Fibroblast of mammary gland (primary cell): ENCODE results near the gene CADPS2.

ENCODE experiments used
- DNase-seq: peaks from one replicate; pipeline ENCODE4 v3.0.0-alpha.2; 2010; ENCODE audit warnings: low read depth
- H3K4me3 ChIP-seq: 2 replicates; pipeline ENCODE4 v1.5.1; 2011; ENCODE audit warnings: low read depth, mild to moderate bottlenecking, low read length, moderate library complexity; ENCODE audit not compliant: control insufficient read depth
- TF ChIP-seq, protein P1 (sequence below): conservative IDR thresholded peaks from 2 replicates; pipeline ENCODE4 v1.5.1; 2011; ENCODE audit warnings: low read depth, low read length, inconsistent platforms; ENCODE audit not compliant: control insufficient read depth, insufficient read depth

Gene CADPS2

DNA sequence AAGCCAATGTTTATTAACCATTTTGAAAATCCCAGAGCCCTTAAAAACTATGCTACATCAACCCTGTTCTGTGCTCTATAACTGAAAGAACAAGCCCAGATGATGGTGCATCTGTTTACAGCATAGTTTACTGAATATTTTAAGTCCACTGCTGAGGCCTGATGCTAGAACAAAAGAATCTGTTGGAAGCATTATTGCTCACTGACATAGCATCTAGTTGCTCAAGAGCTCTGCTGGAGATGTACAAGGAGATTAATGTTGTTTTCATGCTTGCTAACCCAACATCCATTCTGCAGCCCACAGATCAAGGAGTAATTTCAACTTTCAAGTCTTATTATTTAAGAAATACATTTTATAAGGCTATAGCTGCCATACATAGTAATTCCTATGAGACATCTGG is 400.4 kb downstream of the CADPS2 start:
- TF ChIP-seq, protein P1, sequence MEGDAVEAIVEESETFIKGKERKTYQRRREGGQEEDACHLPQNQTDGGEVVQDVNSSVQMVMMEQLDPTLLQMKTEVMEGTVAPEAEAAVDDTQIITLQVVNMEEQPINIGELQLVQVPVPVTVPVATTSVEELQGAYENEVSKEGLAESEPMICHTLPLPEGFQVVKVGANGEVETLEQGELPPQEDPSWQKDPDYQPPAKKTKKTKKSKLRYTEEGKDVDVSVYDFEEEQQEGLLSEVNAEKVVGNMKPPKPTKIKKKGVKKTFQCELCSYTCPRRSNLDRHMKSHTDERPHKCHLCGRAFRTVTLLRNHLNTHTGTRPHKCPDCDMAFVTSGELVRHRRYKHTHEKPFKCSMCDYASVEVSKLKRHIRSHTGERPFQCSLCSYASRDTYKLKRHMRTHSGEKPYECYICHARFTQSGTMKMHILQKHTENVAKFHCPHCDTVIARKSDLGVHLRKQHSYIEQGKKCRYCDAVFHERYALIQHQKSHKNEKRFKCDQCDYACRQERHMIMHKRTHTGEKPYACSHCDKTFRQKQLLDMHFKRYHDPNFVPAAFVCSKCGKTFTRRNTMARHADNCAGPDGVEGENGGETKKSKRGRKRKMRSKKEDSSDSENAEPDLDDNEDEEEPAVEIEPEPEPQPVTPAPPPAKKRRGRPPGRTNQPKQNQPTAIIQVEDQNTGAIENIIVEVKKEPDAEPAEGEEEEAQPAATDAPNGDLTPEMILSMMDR, result no peak
- peak; percentile 61 for DNase-seq

DNA sequence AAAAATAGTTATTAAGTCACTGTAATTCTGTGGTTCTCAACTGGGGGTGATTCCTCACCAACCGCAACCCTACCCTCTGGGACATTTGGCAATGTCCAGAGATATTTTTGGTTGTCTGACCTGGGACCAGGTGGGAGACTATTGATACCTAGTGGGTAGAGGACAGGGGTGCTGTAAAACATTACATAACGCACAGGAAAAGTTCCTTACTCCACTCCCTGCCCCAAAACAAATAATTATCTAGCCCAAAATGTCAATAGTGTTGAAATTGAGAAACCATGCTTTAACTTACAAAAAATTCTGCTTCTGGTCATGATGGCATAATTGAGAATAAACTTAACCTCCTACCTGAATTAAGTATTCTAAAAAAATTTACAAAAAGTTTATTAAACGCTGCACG is 404.0 kb downstream of the CADPS2 start:
- TF ChIP-seq, protein P1, result no peak
- no peak overlapping the region for H3K4me3 ChIP-seq
- no peak for DNase-seq

More for the DNA sequence above, 400.4 kb downstream of the CADPS2 start:
- H3K4me3 ChIP-seq, result no peak overlapping the region

DNA sequence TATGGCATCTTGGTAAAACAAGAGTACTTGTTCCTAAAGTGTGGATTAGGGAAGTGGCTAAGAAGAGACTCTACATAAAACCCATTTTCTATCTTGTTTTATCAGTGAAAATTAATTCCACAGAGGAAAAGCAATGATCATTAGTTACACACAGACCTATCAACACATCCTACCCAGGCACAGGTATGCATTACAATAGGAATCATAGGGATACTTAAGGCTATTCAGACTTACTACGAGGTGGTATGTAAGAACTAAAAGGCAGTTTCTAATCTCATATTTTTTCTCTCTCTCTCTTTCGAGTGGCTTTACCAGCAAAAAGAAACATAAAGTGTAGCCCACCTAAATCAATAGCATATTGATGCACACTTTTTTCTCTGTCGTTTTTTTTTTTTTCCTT is 415.4 kb downstream of the CADPS2 start:
- DNase-seq, result no peak
- TF ChIP-seq, protein P1, result no peak
- H3K4me3 ChIP-seq, result no peak overlapping the region

DNA sequence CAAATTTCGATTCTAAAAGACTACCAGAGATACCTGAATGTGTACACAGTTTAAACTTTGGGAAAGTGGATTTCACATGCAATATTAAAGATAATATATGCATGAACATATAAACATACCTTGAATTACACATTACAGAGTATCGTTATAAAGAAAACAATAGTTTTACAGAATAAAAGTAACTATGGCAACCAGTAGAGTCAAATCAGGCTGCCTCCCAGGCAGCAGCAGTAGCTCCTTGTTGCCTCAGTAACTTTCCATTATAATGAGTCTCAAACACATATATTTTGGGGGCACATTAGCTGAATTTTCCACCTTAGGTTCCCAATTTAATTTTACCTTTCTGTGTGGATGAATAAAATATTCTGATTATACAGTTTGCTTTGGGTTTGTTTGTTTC is 417.3 kb downstream of the CADPS2 start:
- DNase-seq, result no peak
- no peak overlapping the region for H3K4me3 ChIP-seq
- TF ChIP-seq, protein P1, result no peak

DNA sequence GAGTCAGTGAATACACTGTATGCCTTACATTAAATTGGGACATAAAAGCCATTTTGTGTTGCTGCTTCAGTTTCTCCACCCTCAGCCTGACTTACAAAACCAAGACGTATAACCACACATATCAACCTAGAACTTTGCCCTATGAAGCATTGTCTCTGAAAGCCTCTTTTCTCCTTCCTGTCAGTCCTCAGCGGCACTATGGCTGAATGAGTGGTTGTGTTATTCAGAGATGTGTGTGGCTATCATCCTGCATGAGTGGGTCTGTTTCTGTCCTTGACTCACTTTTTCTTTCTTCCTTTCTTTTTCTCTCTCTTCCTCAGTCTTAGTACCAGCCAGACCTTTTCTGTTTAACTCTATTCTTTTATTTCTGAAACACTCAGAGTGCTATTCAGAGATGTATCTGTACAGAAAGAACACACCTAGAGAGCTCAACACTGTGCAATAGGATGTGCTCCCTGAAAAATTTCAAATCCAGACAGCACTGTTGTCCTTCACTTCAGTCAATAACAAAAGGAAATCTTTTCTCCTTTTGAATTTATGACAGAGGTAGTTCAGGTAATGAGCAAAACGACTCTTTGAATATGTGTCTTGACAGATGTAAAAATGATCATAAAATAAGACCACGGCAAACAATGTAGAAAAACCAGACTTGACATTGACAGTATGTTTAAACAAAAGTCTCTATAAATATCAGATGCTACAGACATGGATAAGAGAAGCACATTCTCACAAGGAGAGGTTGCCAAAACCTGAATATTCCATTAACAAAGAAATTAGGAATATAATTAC is 418.4 kb downstream of the CADPS2 start:
- TF ChIP-seq, protein P1, result no peak
- no peak overlapping the region for H3K4me3 ChIP-seq
- DNase-seq, result no peak

DNA sequence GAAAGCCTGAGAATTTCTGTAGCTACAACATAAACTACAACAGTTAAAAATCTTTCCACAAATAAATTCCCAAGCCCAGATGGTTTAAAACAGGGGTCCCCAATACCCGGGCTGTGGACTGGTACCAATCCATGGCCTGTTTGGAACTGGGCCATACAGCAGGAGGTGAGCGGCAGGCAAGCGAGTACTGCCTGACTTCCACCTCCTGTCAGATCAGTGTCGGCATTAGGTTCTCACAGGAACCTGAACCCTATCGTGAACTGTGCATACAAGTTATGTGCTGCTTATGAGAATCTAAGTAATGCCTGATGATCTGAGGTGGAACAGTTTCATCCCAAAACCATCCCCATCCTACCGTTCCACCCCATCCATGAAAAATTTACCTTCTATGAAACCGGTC is 421.0 kb downstream of the CADPS2 start:
- TF ChIP-seq, protein P1, result no peak
- H3K4me3 ChIP-seq, result no peak overlapping the region
- DNase-seq, result no peak
